HEK293 (cell line): ENCODE measurements around the gene CASP2.

Experiments used
- CTCF ChIA-PET: fragments of 350-600 bp; formaldehyde crosslinking; extraction: SDS; loops from one replicate; lab custom pipeline; 2021; ENCODE audit warnings: antibody characterized with exemption; lab: Yijun Ruan, JAX
- POLR2A ChIA-PET: fragments of 300-600 bp; formaldehyde crosslinking; extraction: SDS; loops from one replicate; lab custom pipeline; 2020; ENCODE audit warnings: antibody characterized with exemption, inconsistent platforms; lab: Yijun Ruan, JAX
- H3K27ac ChIP-seq: fragments of 200-500 bp; sonication (Bioruptor generic); 2 replicates; pipeline ENCODE4 v1.5.1; 2014; ENCODE audit warnings: low read depth, low read length, control low read depth, inconsistent platforms; ENCODE audit errors: extremely low read depth
- H3K36me3 ChIP-seq, 2 experiments: fragments of 200-500 bp in 1 of 2; sonication (Bioruptor generic) in 1 of 2; 1 replicate in 1 of 2; 2 replicates in 1 of 2; pipeline ENCODE4 v1.5.1; 2014 to 2017; ENCODE audit warnings: inconsistent platforms in 2 of 2, low read length in 2 of 2; ENCODE audit not compliant: control insufficient read depth in 2 of 2, insufficient read depth in 1 of 2
- H3K4me1 ChIP-seq: fragments of 200-500 bp; sonication (Bioruptor generic); 2 replicates; pipeline ENCODE4 v1.5.1; 2014; ENCODE audit warnings: mild to moderate bottlenecking, low read length, inconsistent platforms; ENCODE audit not compliant: control insufficient read depth, insufficient read depth
- H3K4me3 ChIP-seq: 2 replicates; pipeline ENCODE4 v1.5.1; 2011; ENCODE audit warnings: low read depth, mild to moderate bottlenecking, control low read depth, low read length, moderate library complexity
- H3K9me3 ChIP-seq: fragments of 200-500 bp; sonication (Bioruptor generic); 2 replicates; pipeline ENCODE4 v1.5.1; 2014; ENCODE audit warnings: low read depth, low read length, inconsistent platforms; ENCODE audit not compliant: control insufficient read depth, insufficient read depth
- GLI4 ChIP-seq: fragments of 450-650 bp; formaldehyde crosslinking; IDR thresholded peaks from 2 replicates; pipeline ENCODE4 v1.5.1; 2016; ENCODE audit warnings: missing biosample characterization, missing genetic modification characterization
- GLIS1 ChIP-seq: fragments of 450-650 bp; formaldehyde crosslinking; IDR thresholded peaks from 2 replicates; pipeline ENCODE4 v1.5.1; 2016; ENCODE audit warnings: missing biosample characterization, missing genetic modification characterization
- SCRT1 ChIP-seq: fragments of 450-650 bp; formaldehyde crosslinking; IDR thresholded peaks from 2 replicates; pipeline ENCODE4 v1.5.1; 2016; ENCODE audit warnings: missing biosample characterization, missing genetic modification characterization, borderline replicate concordance
- YY2 ChIP-seq: fragments of 450-650 bp; formaldehyde crosslinking; IDR thresholded peaks from 2 replicates; pipeline ENCODE4 v1.5.1; 2016; ENCODE audit warnings: missing biosample characterization, missing genetic modification characterization
- ZBTB17 ChIP-seq: fragments of 450-650 bp; formaldehyde crosslinking; IDR thresholded peaks from 2 replicates; pipeline ENCODE4 v1.5.1; 2016; ENCODE audit warnings: missing biosample characterization, missing genetic modification characterization
- ZNF114 ChIP-seq: fragments of 450-650 bp; formaldehyde crosslinking; IDR thresholded peaks from 2 replicates; pipeline ENCODE4 v1.5.0; 2017; ENCODE audit warnings: missing biosample characterization, missing genetic modification characterization
- ZNF155 ChIP-seq: fragments of 450-650 bp; formaldehyde crosslinking; IDR thresholded peaks from 2 replicates; pipeline ENCODE4 v1.5.1; 2016; ENCODE audit warnings: missing biosample characterization, missing genetic modification characterization
- ZNF157 ChIP-seq: fragments of 450-650 bp; formaldehyde crosslinking; IDR thresholded peaks from 2 replicates; pipeline ENCODE4 v1.5.1; 2016; ENCODE audit warnings: missing biosample characterization, missing genetic modification characterization
- ZNF214 ChIP-seq: fragments of 450-650 bp; formaldehyde crosslinking; IDR thresholded peaks from 2 replicates; pipeline ENCODE4 v1.5.1; 2017; ENCODE audit warnings: missing biosample characterization, mild to moderate bottlenecking, missing genetic modification characterization, borderline replicate concordance
- ZNF23 ChIP-seq: fragments of 450-650 bp; formaldehyde crosslinking; IDR thresholded peaks from 2 replicates; pipeline ENCODE4 v1.5.1; 2016; ENCODE audit warnings: missing biosample characterization, missing genetic modification characterization, borderline replicate concordance
- ZNF324 ChIP-seq: fragments of 450-650 bp; formaldehyde crosslinking; IDR thresholded peaks from 2 replicates; pipeline ENCODE4 v1.5.1; 2016; ENCODE audit warnings: missing biosample characterization, missing genetic modification characterization
- ZNF335 ChIP-seq: fragments of 450-650 bp; formaldehyde crosslinking; conservative IDR thresholded peaks from 2 replicates; pipeline ENCODE4 v1.5.1; 2016; ENCODE audit warnings: missing biosample characterization, missing genetic modification characterization
- ZNF416 ChIP-seq: fragments of 450-650 bp; formaldehyde crosslinking; IDR thresholded peaks from 2 replicates; pipeline ENCODE4 v1.5.1; 2016; ENCODE audit warnings: missing biosample characterization, missing genetic modification characterization
- ZNF530 ChIP-seq: fragments of 450-650 bp; formaldehyde crosslinking; IDR thresholded peaks from 2 replicates; pipeline ENCODE4 v1.5.1; 2016; ENCODE audit warnings: low read depth, missing biosample characterization, missing genetic modification characterization
- ZNF600 ChIP-seq: fragments of 450-650 bp; formaldehyde crosslinking; IDR thresholded peaks from 2 replicates; pipeline ENCODE4 v1.5.1; 2016; ENCODE audit warnings: missing biosample characterization, missing genetic modification characterization
- ZNF629 ChIP-seq: fragments of 450-650 bp; formaldehyde crosslinking; IDR thresholded peaks from 2 replicates; pipeline ENCODE4 v1.5.1; 2017; ENCODE audit warnings: missing biosample characterization, missing genetic modification characterization
- ZNF830 ChIP-seq: fragments of 450-650 bp; IDR thresholded peaks from 2 replicates; pipeline ENCODE4 v1.5.0; 2018; ENCODE audit warnings: missing biosample characterization, missing genetic modification characterization, low read depth, mild to moderate bottlenecking, moderate library complexity
- TF ChIP-seq, protein P1 (sequence below): fragments of 450-650 bp; formaldehyde crosslinking; IDR thresholded peaks from 2 replicates; pipeline ENCODE4 v1.5.1; 2017; ENCODE audit warnings: missing biosample characterization, missing genetic modification characterization
- TF ChIP-seq, protein P2 (sequence below): fragments of 450-650 bp; formaldehyde crosslinking; IDR thresholded peaks from 2 replicates; pipeline ENCODE4 v1.5.1; 2017; ENCODE audit warnings: missing biosample characterization, missing genetic modification characterization
- TF ChIP-seq, protein P3 (sequence below): fragments of 450-650 bp; formaldehyde crosslinking; IDR thresholded peaks from 2 replicates; pipeline ENCODE4 v1.5.1; 2016; ENCODE audit warnings: missing biosample characterization, missing genetic modification characterization
- TF ChIP-seq, protein P4 (sequence below): fragments of 450-650 bp; formaldehyde crosslinking; IDR thresholded peaks from 2 replicates; pipeline ENCODE4 v1.5.1; 2016; ENCODE audit warnings: missing biosample characterization, missing genetic modification characterization
- TF ChIP-seq, protein P5 (sequence below): fragments of 450-650 bp; formaldehyde crosslinking; IDR thresholded peaks from 2 replicates; pipeline ENCODE4 v1.5.1; 2016; ENCODE audit warnings: missing biosample characterization, missing genetic modification characterization, low read depth
- TF ChIP-seq, protein P6 (sequence below): fragments of 450-650 bp; formaldehyde crosslinking; IDR thresholded peaks from 2 replicates; pipeline ENCODE4 v1.5.1; 2016; ENCODE audit warnings: missing biosample characterization, missing genetic modification characterization

The CASP2 gene

DNA sequence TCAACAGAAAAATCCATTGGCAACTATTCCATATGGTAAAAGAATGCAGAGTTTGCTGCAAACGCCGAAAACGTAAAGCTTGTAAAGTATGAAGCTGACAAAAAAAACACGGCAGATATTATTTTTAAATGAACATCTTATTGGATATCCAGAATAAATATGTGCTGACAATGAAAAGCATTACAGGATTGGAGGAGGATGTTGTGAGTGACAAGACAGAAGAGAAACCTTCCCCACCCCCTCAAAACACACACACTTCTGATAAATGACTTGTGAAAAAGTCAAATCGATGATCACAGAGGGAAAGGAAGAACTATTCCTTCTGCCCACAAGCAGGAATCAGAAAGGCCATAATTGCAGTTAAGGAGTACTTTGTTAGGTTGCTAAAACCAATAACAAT is 59.8 kb downstream of the CASP2 start (continued):
- no peak for TF ChIP-seq ZNF214 (tag by site-specific recombination)
- no peak for TF ChIP-seq ZNF530 (tag by site-specific recombination)
- TF ChIP-seq, protein P1, sequence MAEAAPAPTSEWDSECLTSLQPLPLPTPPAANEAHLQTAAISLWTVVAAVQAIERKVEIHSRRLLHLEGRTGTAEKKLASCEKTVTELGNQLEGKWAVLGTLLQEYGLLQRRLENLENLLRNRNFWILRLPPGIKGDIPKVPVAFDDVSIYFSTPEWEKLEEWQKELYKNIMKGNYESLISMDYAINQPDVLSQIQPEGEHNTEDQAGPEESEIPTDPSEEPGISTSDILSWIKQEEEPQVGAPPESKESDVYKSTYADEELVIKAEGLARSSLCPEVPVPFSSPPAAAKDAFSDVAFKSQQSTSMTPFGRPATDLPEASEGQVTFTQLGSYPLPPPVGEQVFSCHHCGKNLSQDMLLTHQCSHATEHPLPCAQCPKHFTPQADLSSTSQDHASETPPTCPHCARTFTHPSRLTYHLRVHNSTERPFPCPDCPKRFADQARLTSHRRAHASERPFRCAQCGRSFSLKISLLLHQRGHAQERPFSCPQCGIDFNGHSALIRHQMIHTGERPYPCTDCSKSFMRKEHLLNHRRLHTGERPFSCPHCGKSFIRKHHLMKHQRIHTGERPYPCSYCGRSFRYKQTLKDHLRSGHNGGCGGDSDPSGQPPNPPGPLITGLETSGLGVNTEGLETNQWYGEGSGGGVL (tag by site-specific recombination), result no peak
- TF ChIP-seq ZBTB17 (tag by site-specific recombination), result no peak
- TF ChIP-seq ZNF629 (tag by site-specific recombination), result no peak
- no peak for TF ChIP-seq ZNF324 (tag by site-specific recombination)
- TF ChIP-seq ZNF157, result no peak
- no peak for TF ChIP-seq ZNF830 (tag by site-specific recombination)
- TF ChIP-seq, protein P2, sequence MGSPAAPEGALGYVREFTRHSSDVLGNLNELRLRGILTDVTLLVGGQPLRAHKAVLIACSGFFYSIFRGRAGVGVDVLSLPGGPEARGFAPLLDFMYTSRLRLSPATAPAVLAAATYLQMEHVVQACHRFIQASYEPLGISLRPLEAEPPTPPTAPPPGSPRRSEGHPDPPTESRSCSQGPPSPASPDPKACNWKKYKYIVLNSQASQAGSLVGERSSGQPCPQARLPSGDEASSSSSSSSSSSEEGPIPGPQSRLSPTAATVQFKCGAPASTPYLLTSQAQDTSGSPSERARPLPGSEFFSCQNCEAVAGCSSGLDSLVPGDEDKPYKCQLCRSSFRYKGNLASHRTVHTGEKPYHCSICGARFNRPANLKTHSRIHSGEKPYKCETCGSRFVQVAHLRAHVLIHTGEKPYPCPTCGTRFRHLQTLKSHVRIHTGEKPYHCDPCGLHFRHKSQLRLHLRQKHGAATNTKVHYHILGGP (tag by site-specific recombination), result no peak
- no peak for TF ChIP-seq ZNF600 (tag by site-specific recombination)

DNA sequence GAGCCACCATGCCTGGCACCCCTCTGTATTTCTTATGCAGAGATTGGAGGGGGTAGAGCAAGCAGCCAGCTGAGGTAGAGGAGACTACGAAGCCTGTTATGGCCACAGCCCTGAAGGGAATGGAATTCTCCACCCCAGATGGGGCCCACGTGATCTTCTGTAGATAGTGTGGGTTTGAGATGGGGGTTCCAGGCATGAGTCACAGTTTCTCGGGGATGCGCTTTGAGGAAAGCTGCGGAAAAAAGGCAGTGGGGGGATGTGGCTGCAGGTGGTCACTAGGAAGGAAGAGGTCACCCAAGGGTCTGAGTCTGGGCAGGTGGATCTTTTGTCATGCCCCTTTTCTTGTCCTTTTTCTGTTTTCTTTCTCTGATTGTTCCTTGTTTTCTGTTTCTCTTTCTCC is 62.9 kb downstream of the CASP2 start:
- CTCF ChIA-PET, result interaction anchor here (0.6 kb wide), 1 partner anchor 28 kb away, joined by 3 read pairs; no protein-coding TSS in a partner anchor
- TF ChIP-seq, protein P3, sequence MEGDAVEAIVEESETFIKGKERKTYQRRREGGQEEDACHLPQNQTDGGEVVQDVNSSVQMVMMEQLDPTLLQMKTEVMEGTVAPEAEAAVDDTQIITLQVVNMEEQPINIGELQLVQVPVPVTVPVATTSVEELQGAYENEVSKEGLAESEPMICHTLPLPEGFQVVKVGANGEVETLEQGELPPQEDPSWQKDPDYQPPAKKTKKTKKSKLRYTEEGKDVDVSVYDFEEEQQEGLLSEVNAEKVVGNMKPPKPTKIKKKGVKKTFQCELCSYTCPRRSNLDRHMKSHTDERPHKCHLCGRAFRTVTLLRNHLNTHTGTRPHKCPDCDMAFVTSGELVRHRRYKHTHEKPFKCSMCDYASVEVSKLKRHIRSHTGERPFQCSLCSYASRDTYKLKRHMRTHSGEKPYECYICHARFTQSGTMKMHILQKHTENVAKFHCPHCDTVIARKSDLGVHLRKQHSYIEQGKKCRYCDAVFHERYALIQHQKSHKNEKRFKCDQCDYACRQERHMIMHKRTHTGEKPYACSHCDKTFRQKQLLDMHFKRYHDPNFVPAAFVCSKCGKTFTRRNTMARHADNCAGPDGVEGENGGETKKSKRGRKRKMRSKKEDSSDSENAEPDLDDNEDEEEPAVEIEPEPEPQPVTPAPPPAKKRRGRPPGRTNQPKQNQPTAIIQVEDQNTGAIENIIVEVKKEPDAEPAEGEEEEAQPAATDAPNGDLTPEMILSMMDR (tag by site-specific recombination), result no peak
- TF ChIP-seq, protein P4, sequence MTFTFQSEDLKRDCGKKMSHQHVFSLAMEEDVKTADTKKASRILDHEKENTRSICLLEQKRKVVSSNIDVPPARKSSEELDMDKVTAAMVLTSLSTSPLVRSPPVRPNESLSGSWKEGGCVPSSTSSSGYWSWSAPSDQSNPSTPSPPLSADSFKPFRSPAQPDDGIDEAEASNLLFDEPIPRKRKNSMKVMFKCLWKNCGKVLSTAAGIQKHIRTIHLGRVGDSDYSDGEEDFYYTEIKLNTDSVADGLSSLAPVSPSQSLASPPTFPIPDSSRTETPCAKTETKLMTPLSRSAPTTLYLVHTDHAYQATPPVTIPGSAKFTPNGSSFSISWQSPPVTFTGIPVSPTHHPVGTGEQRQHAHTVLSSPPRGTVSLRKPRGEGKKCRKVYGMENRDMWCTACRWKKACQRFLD (tag by site-specific recombination), result no peak
- TF ChIP-seq ZNF155 (tag by site-specific recombination), result no peak
- no peak for TF ChIP-seq ZNF114 (tag by site-specific recombination)
- no peak for TF ChIP-seq ZNF600 (tag by site-specific recombination)
- TF ChIP-seq, all 188 proteins: peak for 0
- Histone ChIP-seq H3K27ac (no peak overlapping the region), H3K4me3 (no peak overlapping the region), H3K4me1 (no peaks in the 10 kb centered on the region), H3K9me3 (no peaks in the 10 kb centered on the region), H3K36me3 (peaks cover 0 to 11% of the 10 kb centered on the region in 2 experiments; a peak in 1 of 3 replicates)
- POLR2A ChIA-PET, result no interaction called here

DNA sequence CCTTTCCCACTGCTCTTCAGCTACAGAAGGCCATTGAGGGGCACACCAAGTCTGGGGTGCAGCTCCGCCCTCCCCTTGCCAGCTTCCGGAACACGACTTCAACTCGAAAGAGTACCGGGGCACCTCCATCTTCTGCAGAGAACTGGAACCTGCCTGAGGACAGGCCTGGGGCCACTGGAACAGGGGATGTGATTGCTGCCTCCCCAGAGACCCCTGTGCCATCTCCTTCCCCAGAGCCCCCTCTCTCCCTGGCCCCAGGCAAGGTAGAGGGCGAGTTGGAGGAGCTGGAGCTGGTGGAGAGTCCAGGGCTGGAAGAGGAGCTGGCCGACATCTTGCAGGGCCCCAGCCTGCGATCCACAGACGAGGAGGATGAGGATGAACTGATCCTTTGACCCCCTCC is 63.4 kb downstream of the CASP2 start:
- ChIA-PET POLR2A (no interaction called here), CTCF (interaction anchor here (0.6 kb wide), 1 partner anchor 27 kb away, joined by 3 read pairs; no protein-coding TSS in a partner anchor)
- no peak overlapping the region for H3K4me3 ChIP-seq
- H3K27ac ChIP-seq, result no peak overlapping the region
- peaks cover 0 to 17% of the 10 kb centered on the region in 2 experiments; a peak in 1 of 3 replicates for H3K36me3 ChIP-seq
- H3K4me1 ChIP-seq, result no peaks in the 10 kb centered on the region
- no peaks in the 10 kb centered on the region for H3K9me3 ChIP-seq
- TF ChIP-seq GLIS1 (tag by site-specific recombination) (no peak), ZNF600 (tag by site-specific recombination) (no peak), ZNF335 (no peak), YY2 (tag by site-specific recombination) (no peak), ZNF416 (no peak), ZNF23 (tag by site-specific recombination) (no peak), SCRT1 (tag by site-specific recombination) (no peak), GLI4 (tag by site-specific recombination) (no peak)
- TF ChIP-seq, protein P5, sequence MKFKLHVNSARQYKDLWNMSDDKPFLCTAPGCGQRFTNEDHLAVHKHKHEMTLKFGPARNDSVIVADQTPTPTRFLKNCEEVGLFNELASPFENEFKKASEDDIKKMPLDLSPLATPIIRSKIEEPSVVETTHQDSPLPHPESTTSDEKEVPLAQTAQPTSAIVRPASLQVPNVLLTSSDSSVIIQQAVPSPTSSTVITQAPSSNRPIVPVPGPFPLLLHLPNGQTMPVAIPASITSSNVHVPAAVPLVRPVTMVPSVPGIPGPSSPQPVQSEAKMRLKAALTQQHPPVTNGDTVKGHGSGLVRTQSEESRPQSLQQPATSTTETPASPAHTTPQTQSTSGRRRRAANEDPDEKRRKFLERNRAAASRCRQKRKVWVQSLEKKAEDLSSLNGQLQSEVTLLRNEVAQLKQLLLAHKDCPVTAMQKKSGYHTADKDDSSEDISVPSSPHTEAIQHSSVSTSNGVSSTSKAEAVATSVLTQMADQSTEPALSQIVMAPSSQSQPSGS (tag by site-specific recombination), result no peak
- TF ChIP-seq, protein P6, sequence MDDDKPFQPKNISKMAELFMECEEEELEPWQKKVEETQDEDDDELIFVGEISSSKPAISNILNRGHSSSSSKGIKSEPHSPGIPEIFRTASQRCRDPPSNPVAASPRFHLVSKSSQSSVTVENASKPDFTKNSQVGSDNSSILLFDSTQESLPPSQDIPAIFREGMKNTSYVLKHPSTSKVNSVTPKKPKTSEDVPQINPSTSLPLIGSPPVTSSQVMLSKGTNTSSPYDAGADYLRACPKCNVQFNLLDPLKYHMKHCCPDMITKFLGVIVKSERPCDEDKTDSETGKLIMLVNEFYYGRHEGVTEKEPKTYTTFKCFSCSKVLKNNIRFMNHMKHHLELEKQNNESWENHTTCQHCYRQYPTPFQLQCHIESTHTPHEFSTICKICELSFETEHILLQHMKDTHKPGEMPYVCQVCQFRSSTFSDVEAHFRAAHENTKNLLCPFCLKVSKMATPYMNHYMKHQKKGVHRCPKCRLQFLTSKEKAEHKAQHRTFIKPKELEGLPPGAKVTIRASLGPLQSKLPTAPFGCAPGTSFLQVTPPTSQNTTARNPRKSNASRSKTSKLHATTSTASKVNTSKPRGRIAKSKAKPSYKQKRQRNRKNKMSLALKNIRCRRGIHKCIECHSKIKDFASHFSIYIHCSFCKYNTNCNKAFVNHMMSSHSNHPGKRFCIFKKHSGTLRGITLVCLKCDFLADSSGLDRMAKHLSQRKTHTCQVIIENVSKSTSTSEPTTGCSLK (tag by site-specific recombination), result no peak
